HG03139 (cell line): ENCODE results near the gene SIRT6.
"Not testable (repeated sequence)": the region's sequence is repeated elsewhere in the genome, so short reads cannot be mapped to it uniquely, and the experiment has no call there.

ENCODE experiments used
- ATAC-seq: cut with Tn5 transposase; IDR thresholded peaks from one replicate; pipeline ENCODE4 v1.9.1; 2021; ENCODE audit not compliant: unreplicated experiment

Gene SIRT6

GRCh38 chr19:4138445-4138844 lies 43.9 kb downstream of the SIRT6 start:
- no peak for ATAC-seq

GRCh38 chr19:4136680-4137088 lies 45.7 kb downstream of the SIRT6 start:
- no peak for ATAC-seq

GRCh38 chr19:4135386-4135785 lies 47.0 kb downstream of the SIRT6 start:
- ATAC-seq: not testable (repeated sequence)

- ATAC-seq: no peak
These were observed 48.0 kb downstream of the SIRT6 start for GRCh38 chr19:4134351-4134750.

- ATAC-seq: no peak
These were observed 51.5 kb downstream of the SIRT6 start for GRCh38 chr19:4130744-4131438.

GRCh38 chr19:4129050-4129449 lies 53.3 kb downstream of the SIRT6 start:
- ATAC-seq: not testable (repeated sequence)

GRCh38 chr19:4127322-4127721 lies 55.0 kb downstream of the SIRT6 start:
- ATAC-seq: not testable (repeated sequence)

- no peak for ATAC-seq
These were observed 57.7 kb downstream of the SIRT6 start for GRCh38 chr19:4124638-4125037.
